Measurements from ENCODE around the gene SPIN1. TPM values are rescaled to one million over a fixed set of nuclear protein-coding genes. Genes with fewer than 3 reads are reported as not detected.

The SPIN1 gene
- total RNA-seq, 1 donor from 2014 or later = 124 TPM

DNA sequence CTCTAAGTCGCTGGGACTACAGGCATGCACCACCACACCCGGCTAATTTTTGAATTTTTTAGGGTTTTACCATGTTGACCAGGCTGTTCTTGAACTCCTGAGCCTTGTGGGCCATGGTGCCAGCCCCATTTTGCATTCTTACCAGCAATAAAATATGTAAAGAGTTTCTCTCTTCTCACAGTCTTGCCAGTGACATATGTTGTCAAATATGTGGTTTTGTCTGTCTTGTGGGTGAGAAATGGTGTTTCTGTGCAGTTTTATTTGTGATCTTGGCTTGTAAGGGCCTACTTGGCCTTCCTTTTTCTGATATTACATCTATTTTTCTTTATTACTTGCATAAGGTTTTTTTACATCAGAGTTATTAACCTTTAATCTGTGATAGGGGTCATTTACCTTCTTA lies 47.1 kb downstream of the SPIN1 start:
- no peak for DNase-seq (ENCODE audit: low spot score)

DNA sequence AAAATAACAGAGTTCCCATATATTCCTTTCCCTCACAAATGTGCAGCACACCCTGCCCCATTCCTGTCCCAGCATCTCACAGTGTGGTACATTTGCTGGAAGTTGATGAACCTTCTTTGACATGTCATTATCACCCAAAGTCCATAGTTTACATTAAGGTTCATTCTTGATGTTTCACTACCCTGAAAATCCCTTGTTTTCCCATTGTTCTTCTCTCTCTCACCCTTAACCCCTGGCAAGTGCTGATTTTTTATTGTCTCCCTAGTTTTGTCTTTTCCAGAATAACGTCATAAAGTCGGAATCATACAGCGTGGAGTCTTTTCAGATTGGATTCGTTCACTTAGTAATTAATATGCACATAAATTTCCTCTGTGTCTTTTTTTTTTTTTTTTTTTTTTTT lies 48.1 kb downstream of the SPIN1 start:
- no peak for DNase-seq (ENCODE audit: low spot score)

DNA sequence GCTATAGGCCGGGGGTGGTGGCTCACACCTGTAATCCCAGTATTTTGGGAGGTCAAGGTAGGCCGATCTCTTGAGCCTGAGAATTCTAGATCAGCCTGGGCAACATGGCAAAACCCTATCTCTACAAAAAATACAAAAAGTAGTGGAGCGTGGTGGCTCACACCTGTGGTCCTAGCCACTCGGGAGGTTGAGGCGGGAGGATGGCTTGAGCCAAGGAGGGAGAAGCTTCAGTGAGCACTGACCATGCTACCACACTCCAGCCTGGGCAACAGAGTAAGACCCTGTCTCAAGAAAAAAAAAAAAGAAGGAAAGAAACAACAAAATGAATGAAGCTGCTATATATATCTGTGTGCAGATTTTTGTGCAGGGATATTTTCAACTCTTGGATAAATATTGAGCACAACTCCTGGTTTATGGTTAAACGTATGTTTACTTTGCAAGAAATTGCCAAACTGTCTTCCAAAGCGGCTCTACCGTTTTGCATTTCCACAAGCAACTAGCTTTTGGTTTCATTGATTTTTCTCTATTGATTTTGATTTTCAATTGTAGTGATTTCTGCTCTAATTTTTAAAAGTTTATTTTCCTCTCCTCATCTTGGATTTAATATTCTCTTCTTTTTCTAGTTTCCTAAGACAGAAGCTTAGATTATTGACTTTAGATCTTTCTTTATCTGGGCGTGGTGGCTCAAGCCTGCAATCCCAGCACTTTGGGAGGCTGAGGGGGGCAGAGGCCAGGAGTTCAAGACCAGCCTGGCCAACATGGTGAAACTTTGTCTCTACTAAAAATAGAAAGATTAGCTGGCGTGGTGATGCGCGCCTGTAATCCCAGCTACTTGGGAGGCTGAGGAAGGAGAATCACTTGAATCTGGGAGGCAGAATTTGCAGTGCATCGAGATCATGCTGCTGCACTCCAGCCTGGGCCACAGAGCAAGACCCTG lies 49.2 kb downstream of the SPIN1 start:
- no peak for DNase-seq (ENCODE audit: low spot score)

DNA sequence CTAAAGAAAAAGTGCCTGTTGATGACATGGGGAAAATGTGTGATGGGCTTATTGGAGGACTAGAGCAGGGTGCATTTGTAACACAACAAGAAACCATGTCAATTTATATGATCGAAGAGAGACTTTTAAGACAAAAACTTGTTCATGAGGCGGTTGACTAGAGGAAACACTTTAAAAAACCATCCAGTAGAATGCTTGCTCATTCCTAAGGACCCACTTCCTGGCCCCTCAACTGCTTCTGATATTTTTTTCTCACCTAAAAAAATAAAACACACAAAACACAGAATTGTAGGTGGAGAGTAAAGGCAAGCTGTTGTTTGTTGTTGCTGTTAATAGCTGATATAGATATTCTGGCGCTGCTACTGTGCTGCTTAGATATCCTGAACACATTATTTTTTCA lies 50.6 kb downstream of the SPIN1 start:
- no peak for DNase-seq (ENCODE audit: low spot score)

GRCh38 chr9:88441301-88442007 lies 53.2 kb downstream of the SPIN1 start:
- DNase-seq (ENCODE audit: low spot score) = no peak

DNA sequence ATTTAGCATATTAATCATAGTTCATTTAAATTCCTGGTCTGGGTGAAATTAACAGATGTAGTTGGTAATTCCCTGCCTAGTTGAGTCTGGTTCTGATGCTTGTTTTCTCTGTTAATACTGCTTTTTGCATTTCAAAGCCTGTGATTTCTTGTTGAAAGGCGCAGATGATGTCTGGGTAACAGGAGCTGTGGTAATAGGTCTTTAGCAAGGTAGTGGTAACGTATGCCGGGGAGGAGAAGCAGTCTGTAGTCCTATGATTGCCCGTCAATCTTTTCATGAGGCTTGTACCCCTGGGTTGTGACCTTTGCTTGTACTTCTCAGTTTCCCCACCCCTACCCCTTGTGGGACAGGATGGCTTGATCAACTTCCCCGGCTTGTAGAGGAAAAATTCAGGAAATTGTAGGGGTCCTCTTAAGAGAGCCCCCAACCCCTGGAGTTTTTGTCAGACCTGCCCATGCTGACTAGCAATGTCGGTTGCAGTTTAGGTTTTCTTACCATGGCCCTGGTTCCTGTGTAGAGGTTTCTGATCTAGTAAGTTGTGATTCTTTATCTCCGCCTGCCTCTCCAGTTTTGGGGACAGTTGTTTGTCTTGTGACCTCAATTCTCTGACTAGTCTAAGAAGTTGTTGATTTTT lies 55.4 kb downstream of the SPIN1 start:
- DNase-seq (ENCODE audit: low spot score) = no peak

GRCh38 chr9:88446728-88447127 lies 58.5 kb downstream of the SPIN1 start:
- DNase-seq (ENCODE audit: low spot score) = no peak

- DNase-seq (ENCODE audit: low spot score) = no peak
These were observed 59.2 kb downstream of the SPIN1 start for GRCh38 chr9:88447431-88447830.

GRCh38 chr9:88451160-88451559 lies 62.9 kb downstream of the SPIN1 start:
- no peak for DNase-seq (ENCODE audit: low spot score)

GRCh38 chr9:88458716-88459465 lies 70.6 kb downstream of the SPIN1 start:
- peak; percentile 71 for DNase-seq (ENCODE audit: low spot score)

DNA sequence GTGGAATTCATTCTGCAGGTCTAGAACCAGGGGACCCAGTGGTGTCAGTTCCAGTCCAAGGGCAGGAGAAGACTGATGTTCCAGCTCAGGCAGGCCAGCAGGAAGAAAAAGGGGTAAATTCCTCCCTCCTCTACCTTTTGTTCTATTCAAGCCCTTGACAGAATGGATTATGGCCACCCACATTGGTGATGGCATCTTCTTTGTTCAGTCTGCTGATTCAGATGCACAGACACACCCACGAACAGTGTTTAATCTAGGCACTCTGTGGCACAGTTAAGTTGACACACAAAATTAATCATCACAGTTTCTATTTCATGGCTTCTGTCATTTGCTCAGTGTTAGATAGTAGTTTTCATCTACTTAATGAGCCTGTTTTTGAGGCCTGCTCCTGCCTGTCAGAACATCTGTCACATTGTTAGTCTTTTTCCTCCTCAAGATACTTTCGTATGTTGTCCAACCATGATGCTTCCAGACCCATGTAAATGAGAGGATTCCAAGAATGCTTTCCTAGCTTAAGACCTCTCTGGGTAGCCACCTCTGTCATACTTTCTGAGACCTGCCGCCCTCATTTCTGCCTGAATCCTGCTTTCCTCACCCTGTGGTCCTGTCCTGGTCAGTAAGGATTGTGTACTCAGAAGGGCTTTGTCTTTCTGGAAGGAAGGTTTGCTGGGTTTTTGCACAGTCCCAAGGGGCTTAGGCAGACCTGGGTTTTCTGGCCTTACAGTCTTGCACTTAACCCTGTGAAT lies 72.5 kb downstream of the SPIN1 start:
- no peak for DNase-seq (ENCODE audit: low spot score)

- DNase-seq (ENCODE audit: low spot score) = no peak
These were observed 73.9 kb downstream of the SPIN1 start for GRCh38 chr9:88462191-88462590.

DNA sequence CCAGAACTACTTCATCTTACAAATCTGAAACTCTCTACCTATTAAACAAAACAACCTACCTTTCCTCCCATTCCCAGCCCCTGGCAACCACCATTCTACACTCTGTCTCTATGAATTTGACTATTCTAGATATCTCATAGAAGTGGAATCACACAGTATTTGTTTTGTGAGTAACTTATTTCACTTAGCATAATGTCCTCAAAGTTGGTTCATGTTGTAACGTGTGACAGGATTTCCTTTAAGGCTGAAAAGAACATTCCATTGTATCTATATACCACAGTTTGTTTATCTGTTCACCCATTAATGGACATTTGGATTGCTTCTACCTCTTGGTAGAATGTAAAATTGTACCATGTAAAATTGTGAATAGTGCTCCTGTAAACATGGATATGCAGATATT lies 76.6 kb downstream of the SPIN1 start:
- DNase-seq (ENCODE audit: low spot score) = no peak

GRCh38 chr9:88468226-88468625 lies 80.0 kb downstream of the SPIN1 start:
- DNase-seq (ENCODE audit: low spot score) = no peak

DNA sequence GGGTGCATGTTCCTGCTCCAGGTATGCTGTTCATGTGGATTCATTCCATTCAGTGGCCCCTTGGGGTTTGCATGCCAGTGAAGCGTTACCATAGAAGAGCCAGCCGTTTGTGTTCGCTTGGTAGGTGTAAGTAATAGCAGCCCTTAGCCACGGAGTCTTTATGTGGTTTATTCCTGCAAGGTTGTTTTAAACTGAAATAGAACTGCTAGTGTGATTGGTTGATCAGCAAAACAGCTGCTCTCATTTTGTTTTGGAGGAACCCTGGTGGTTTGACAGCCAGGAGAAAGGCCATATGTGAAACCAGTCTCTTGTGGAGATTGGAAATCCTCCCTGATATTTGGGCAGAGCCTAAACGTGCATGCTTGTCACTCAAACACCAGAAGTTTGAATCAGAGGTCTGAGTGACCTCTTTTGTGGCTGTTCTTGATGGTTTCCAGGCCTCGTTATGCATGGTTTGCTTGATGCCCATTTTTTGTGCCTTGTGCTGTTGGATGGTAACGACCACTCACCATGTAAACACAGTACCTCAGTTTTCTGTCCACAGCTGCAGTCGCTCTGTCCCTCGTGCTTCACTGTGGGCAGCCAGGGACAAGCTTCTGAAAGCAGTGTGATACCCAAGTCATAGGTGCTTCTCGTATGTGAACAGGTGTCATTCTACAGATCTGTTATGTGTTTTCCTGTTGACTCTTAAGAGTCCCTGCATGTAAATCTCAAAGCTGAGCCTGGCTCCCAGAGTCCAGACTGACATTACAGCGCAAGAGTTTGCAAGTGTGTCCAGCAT lies 88.4 kb downstream of the SPIN1 start:
- no peak for DNase-seq (ENCODE audit: low spot score)

GRCh38 chr9:88477300-88477751 lies 89.1 kb downstream of the SPIN1 start:
- DNase-seq (ENCODE audit: low spot score) = peak; percentile 58

DNA sequence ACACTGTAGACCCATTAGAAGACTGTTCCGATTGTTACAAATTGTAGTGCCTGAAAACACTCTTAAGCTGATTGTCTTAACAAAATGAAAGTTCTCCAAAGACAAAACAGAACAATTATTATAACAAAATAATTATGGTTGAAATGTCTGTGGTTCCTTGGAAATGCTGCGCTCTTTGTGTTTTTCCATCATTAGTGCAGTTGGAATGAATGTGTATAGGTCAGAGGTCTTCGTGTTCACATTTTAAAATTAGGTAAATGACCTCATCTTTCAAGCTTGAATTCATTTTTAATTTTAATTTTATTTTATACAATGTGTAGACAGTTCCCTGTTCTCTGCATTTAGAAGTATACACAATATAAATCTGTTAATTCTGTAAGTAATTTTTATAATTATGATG lies 90.0 kb downstream of the SPIN1 start:
- DNase-seq (ENCODE audit: low spot score) = no peak

DNA sequence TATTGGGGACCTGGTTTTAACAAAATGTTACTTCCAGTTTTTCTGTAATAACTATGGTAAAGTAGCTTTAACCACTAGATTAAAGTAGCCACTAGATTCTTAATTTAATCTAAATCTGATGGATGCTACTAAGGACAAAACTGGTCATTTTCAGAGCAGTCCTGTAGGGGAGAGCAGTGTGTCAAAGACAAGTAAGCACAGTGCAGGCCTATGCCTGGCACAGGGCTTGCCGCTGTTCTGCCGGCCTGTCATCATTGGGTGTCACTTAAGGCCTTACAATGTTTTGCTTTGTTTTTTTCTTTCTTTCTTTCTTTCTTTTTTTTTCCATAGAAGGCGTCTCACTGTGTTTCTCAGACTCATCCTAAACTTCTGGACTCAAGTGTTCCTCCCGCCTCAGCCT lies 93.7 kb downstream of the SPIN1 start:
- no peak for DNase-seq (ENCODE audit: low spot score)

DNA sequence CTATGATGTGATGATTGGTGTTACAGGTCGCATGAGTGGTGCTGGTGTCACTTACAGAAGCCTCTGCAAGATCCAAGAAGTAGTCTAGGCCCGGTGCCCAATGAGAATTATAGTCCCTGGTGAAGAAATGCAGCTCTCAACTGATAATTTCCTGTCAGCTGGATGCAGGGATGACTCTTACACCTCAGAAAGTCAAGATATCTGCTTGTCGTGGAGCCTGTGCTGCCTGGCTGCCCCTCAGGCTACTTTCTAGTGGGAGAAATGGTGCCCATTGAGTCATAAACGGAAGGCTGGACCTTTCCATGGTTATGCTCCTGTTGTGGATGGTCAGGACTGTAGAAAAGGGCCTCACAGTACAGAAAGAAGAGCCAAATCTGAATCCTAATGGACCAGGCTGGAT lies 99.9 kb downstream of the SPIN1 start:
- DNase-seq (ENCODE audit: low spot score) = no peak
